Caco-2 (cell line): ENCODE measurements around the gene TCTA. TPM values are rescaled to one million over a fixed set of nuclear protein-coding genes. Genes with fewer than 3 reads are reported as not detected.

Source experiments
- BruUV-seq: library from RNA; stranded (reverse); fragments of 400-500 nt; replicated peaks from 2 replicates; lab custom pipeline; 2021; lab: Mats Ljungman, UMichigan
- CTCF ChIA-PET: fragments of 300-600 bp; sonication (Branson Sonifier 250); formaldehyde crosslinking; loops from one replicate; lab custom pipeline; 2022; ENCODE audit warnings: antibody characterized with exemption; lab: Charles Lee
- POLR2A ChIA-PET: fragments of 300-600 bp; sonication (Branson Sonifier 250); formaldehyde crosslinking; loops from one replicate; lab custom pipeline; 2022; ENCODE audit warnings: antibody characterized with exemption; lab: Charles Lee
- DNase-seq, 2 experiments: peaks; one replicate each; pipeline versions ENCODE4 v3.0.0 to v3.0.0-alpha.2; 2020 to 2022
- H3K27me3 ChIP-seq: replicated peaks from 2 replicates; pipeline ENCODE4 v1.6.0; 2011; ENCODE audit warnings: low read length; ENCODE audit not compliant: control insufficient read depth, insufficient read depth
- H3K36me3 ChIP-seq: 2 replicates; pipeline ENCODE4 v1.5.1; 2011; ENCODE audit warnings: low read length; ENCODE audit not compliant: control insufficient read depth, insufficient read depth
- H3K4me1 ChIP-seq: fragments of 250-450 bp; sonication (Bioruptor Pico); 2 replicates; pipeline ENCODE4 v1.5.1; 2020; ENCODE audit warnings: mild to moderate bottlenecking
- H3K4me3 ChIP-seq: 2 replicates; pipeline ENCODE4 v1.5.1; 2011; ENCODE audit warnings: low read depth, mild to moderate bottlenecking, control low read depth, low read length
- H3K9me3 ChIP-seq: fragments of 250-450 bp; sonication (Bioruptor Pico); 2 replicates; pipeline ENCODE4 v1.5.1; 2020; ENCODE audit warnings: mild to moderate bottlenecking, moderate library complexity
- H3K27ac Mint-ChIP-seq: one replicate; pipeline ENCODE4 v1.8.0; 2022; ENCODE audit warnings: mixed read lengths; ENCODE audit not compliant: unreplicated experiment
- H3K27me3 Mint-ChIP-seq: one replicate; pipeline ENCODE4 v1.8.0; 2022; ENCODE audit warnings: mixed read lengths; ENCODE audit not compliant: insufficient read depth, unreplicated experiment
- H3K36me3 Mint-ChIP-seq: one replicate; pipeline ENCODE4 v1.8.0; 2022; ENCODE audit warnings: mild to moderate bottlenecking, mixed read lengths; ENCODE audit not compliant: insufficient read depth, unreplicated experiment
- H3K4me1 Mint-ChIP-seq: one replicate; pipeline ENCODE4 v1.8.0; 2022; ENCODE audit warnings: low read depth, mixed read lengths; ENCODE audit not compliant: unreplicated experiment
- H3K4me3 Mint-ChIP-seq: one replicate; pipeline ENCODE4 v1.8.0; 2022; ENCODE audit warnings: mild to moderate bottlenecking, moderate library complexity, mixed read lengths; ENCODE audit not compliant: unreplicated experiment
- H3K9me3 Mint-ChIP-seq: one replicate; pipeline ENCODE4 v1.8.0; 2022; ENCODE audit warnings: mixed read lengths; ENCODE audit not compliant: unreplicated experiment
- CTCF ChIP-seq, 2 experiments: fragments of 200-600 bp in 1 of 2; IDR thresholded peaks; 1 replicate in 1 of 2; 2 replicates in 1 of 2; pipeline versions ENCODE4 v1.5.1 to v1.8.0; 2011 to 2022; ENCODE audit warnings: antibody characterized with exemption in 1 of 2, control low read depth in 1 of 2, inconsistent platforms in 1 of 2, low read depth in 1 of 2, low read length in 1 of 2, mild to moderate bottlenecking in 1 of 2, moderate library complexity in 1 of 2; ENCODE audit not compliant: insufficient read depth in 1 of 2, severe bottlenecking in 1 of 2, unreplicated experiment in 1 of 2
- intact Hi-C: fragments of 100-400 bp; cut with micrococcal nuclease; formaldehyde crosslinking; loops from one replicate; pipeline ENCODE4 v1.10.0; 2022; ENCODE audit not compliant: unreplicated experiment
- total RNA-seq: library from RNA; stranded (reverse); gene quantifications from 2 replicates; pipeline ENCODE4 v1.2.3, GENCODE V29; 2022

TCTA gene
- total RNA-seq, 1 experiment from 2014 or later, result 15.5 TPM

- Mint-ChIP-seq H3K36me3 (peaks cover 32% of the 10 kb centered on the region), H3K27me3 (no peaks in the 10 kb centered on the region), H3K4me3 (peak overlapping the region; percentile 88), H3K9me3 (no peaks in the 10 kb centered on the region), H3K4me1 (peaks cover 22% of the 10 kb centered on the region), H3K27ac (peak overlapping the region; percentile 94)
- no peak for DNase-seq
- ChIA-PET POLR2A (interaction anchor here (0.6 to 2.7 kb wide), 4 partner anchors 16 to 1521 kb away, joined by 4 to 34 read pairs (median 14); partner anchors contain the start of genes NICN1 and USP4), CTCF (interaction anchor here (2.4 kb wide), 1 partner anchor 73 kb away, joined by 16 read pairs; the partner anchor contains the start of gene USP4)
- Histone ChIP-seq H3K4me1 (peaks cover 28% of the 10 kb centered on the region), H3K9me3 (no peaks in the 10 kb centered on the region), H3K36me3 (no peaks in the 10 kb centered on the region; the same call in 1 of the 2 replicates), H3K27me3 (no peaks in the 10 kb centered on the region), H3K4me3 (no peak overlapping the region)
- no TSS peak for BruUV-seq
- intact Hi-C loops, result loop anchor here (2.0 kb wide), 2 partner anchors 15 to 55 kb away; partner anchors contain the start of genes GPX1 and NICN1
- no peak for TF ChIP-seq CTCF (IDR thresholded peaks at IDR 0.05; ENCODE audit: insufficient read depth in 1 of 2, low read depth in 1 of 2, low read length in 1 of 2, severe bottlenecking in 1 of 2, unreplicated experiment in 1 of 2)
Observed at GRCh38 chr3:49413338-49413734, 1.1 kb downstream of the TCTA start.

- no peak for TF ChIP-seq CTCF (IDR thresholded peaks at IDR 0.05; ENCODE audit: insufficient read depth in 1 of 2, low read depth in 1 of 2, low read length in 1 of 2, severe bottlenecking in 1 of 2, unreplicated experiment in 1 of 2)
- no peaks in the 10 kb centered on the region for H3K9me3 ChIP-seq
- peaks cover 30% of the 10 kb centered on the region for H3K4me1 ChIP-seq
- no peaks in the 10 kb centered on the region; the same call in 1 of the 2 replicates for H3K36me3 ChIP-seq
- no peak overlapping the region for H3K27ac Mint-ChIP-seq
- peaks cover 18% of the 10 kb centered on the region for H3K4me1 Mint-ChIP-seq
- H3K27me3 ChIP-seq, result no peaks in the 10 kb centered on the region
- H3K4me3 Mint-ChIP-seq, result no peak overlapping the region
- no peak for DNase-seq
- H3K36me3 Mint-ChIP-seq, result peaks cover 32% of the 10 kb centered on the region
- H3K4me3 ChIP-seq, result no peak overlapping the region
- no peaks in the 10 kb centered on the region for H3K9me3 Mint-ChIP-seq
- BruUV-seq, result no TSS peak
- intact Hi-C loops, result loop anchor here (1.0 kb wide), 1 partner anchor 35 kb away; no protein-coding TSS in a partner anchor
- H3K27me3 Mint-ChIP-seq, result no peaks in the 10 kb centered on the region
- ChIA-PET CTCF (no interaction called here), POLR2A (interaction anchor here (1.0 kb wide), 1 partner anchor 75 kb away, joined by 3 read pairs; the partner anchor contains the start of gene USP4)
Observed at GRCh38 chr3:49414753-49415152, 2.5 kb downstream of the TCTA start.

DNA sequence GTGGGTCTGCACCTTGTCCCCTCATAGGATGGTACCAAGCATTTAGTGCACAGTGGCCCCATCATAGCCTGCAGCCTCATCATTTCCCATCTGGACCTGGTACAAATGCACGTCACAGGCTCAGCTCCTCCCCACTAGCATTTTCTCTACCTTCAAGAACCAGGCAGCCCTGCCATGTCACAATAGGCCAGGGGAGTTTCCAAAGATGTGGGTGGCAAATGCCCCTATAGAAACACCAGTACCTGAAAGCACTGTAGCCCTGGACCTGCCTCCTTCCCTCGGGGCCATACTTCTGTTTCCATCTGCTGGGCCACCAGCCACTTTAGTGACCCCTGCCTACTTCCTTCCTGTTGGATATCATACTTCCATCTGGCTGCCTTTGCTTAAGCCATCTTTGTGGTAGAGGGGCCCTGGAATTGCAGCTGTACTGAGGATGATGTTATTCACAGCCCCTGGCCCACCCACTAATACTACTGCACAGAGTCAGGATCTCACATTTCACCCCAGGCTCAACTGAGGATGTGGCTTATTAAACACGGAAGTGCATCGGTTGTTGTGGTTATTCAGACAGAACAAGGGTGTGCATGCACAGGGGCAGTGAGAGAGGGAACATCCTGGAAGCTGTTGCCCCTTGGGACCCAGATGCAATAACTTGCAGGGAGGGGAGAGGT, 3.8 kb downstream of the TCTA start:
- POLR2A ChIA-PET, result interaction anchor here (0.5 kb wide), 1 partner anchor 48 kb away, joined by 3 read pairs; no protein-coding TSS in a partner anchor
- H3K4me1 ChIP-seq, result peaks cover 23% of the 10 kb centered on the region
- no peaks in the 10 kb centered on the region; the same call in none of the 2 replicates for H3K36me3 ChIP-seq
- Mint-ChIP-seq H3K4me3 (no peak overlapping the region), H3K27me3 (no peaks in the 10 kb centered on the region), H3K4me1 (peaks cover 13% of the 10 kb centered on the region), H3K9me3 (no peaks in the 10 kb centered on the region), H3K27ac (peak overlapping the region; percentile 37), H3K36me3 (peaks cover 32% of the 10 kb centered on the region)
- no peak for TF ChIP-seq CTCF (IDR thresholded peaks at IDR 0.05; ENCODE audit: insufficient read depth in 1 of 2, low read depth in 1 of 2, low read length in 1 of 2, severe bottlenecking in 1 of 2, unreplicated experiment in 1 of 2)
- no peaks in the 10 kb centered on the region for H3K27me3 ChIP-seq
- H3K9me3 ChIP-seq, result no peaks in the 10 kb centered on the region
- no TSS peak for BruUV-seq
- no peak overlapping the region for H3K4me3 ChIP-seq
- intact Hi-C loops, result loop anchor here (1.0 kb wide), 1 partner anchor 33 kb away; no protein-coding TSS in a partner anchor
- CTCF ChIA-PET, result interaction anchor here (1.0 to 2.3 kb wide), 2 partner anchors 33 to 76 kb away, joined by 6 to 28 read pairs; partner anchors contain the start of gene USP4
- DNase-seq, result no peak
